ENCODE data around the gene AHSG. TPM values are rescaled to one million over a fixed set of nuclear protein-coding genes. Genes with fewer than 3 reads are reported as not detected.

The AHSG gene
- total RNA-seq, 2 experiments from 2014 or later = not detected

DNA sequence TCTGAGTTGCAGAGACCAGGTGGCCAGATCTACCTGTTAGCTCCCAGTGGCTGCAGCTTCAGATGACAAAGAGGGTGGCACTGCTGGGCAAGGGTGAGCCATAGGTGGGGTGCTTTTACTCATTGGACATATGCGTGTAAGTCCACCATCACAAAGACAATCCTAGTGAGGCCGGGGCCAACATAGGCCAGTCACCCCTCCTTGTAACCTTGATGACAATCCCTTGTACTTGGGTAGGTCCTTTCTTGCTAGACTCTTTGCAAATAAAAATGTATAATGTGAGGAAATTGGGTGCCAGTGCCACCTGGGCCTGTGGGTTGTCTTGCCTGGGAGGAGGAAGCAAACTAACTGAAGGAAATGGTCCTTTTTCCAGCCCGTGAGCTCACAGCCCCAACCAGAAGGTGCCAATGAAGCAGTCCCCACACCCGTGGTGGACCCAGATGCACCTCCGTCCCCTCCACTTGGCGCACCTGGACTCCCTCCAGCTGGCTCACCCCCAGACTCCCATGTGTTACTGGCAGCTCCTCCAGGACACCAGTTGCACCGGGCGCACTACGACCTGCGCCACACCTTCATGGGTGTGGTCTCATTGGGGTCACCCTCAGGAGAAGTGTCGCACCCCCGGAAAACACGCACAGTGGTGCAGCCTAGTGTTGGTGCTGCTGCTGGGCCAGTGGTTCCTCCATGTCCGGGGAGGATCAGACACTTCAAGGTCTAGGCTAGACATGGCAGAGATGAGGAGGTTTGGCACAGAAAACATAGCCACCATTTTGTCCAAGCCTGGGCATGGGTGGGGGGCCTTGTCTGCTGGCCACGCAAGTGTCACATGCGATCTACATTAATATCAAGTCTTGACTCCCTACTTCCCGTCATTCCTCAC, 7.6 kb downstream of the AHSG start:
- TF ChIP-seq CTCF (IDR thresholded peaks at IDR 0.05) = no peak
- Mint-ChIP-seq H3K27ac (no peak overlapping the region), H3K36me3 (ENCODE audit: low read depth) (no peaks in the 10 kb centered on the region), H3K9me3 (no peaks in the 10 kb centered on the region), H3K4me3 (no peak overlapping the region), H3K27me3 (peaks cover 35% of the 10 kb centered on the region), H3K4me1 (ENCODE audit: low read depth) (peaks cover 9% of the 10 kb centered on the region)
- Histone ChIP-seq H3K4me3 (ENCODE audit: low read length) (no peak overlapping the region), H3K9me3 (ENCODE audit: control insufficient read depth in 1 of 2, insufficient read depth in 1 of 2, low read length in 2 of 2) (peaks cover 0 to 5% of the 10 kb centered on the region in 2 experiments), H3K27me3 (ENCODE audit: control insufficient read depth in 1 of 2, insufficient read depth in 2 of 2, low read length in 2 of 2) (peaks cover 0 to 9% of the 10 kb centered on the region in 2 experiments), H3K27ac (ENCODE audit: low read depth in 1 of 2, low read length in 2 of 2) (no peak overlapping the region), H3K4me1 (ENCODE audit: insufficient read depth, low read length) (peaks cover 11% of the 10 kb centered on the region), H3K36me3 (ENCODE audit: insufficient read depth, low read length) (no peaks in the 10 kb centered on the region)
- ATAC-seq (ENCODE audit: poor library complexity) (no peak), DNase-seq (no peak)
- ChIA-PET POLR2A (no interaction called here), CTCF (no interaction called here)
- intact Hi-C loops (cut with DNase I, micrococcal nuclease) = no loop called here

DNA sequence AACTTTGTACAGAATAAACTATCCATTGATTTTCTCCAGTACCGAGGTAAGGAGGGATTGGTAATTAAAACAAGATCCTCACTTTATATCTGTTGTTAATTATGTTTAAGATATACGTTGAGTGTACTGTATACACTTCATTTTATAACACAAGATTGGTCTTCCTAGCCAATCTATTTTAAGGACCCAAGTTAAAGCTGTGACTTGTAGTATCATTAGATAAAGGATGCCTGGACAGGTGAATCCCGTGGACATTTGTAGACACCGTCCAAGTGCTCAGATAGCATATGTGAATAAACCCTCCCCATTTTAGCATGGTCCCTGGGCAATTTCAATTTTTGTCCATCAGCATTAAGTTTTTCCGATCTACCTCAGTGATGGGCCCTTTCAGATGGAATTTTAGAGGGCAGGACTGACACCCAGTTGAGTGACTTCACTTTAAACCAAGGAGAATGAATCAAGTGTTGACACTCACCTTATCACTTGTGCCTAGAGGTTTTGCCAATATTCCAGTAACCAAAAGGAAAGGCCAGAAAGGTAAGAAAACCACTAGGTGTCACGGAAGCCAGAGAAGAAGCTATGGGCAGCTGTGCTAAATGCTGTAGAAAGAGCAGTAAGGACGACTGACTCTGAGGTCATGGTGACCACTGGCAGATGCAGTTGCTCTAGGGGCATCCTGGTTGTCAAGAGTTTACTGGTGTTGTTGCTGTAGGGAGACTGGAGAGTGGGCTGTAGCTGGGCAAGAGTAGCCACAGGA, 9.2 kb downstream of the AHSG start:
- no peaks in the 10 kb centered on the region for H3K36me3 Mint-ChIP-seq (ENCODE audit: low read depth)
- ChIA-PET POLR2A (no interaction called here), CTCF (no interaction called here)
- H3K27me3 ChIP-seq (ENCODE audit: control insufficient read depth in 1 of 2, insufficient read depth in 2 of 2, low read length in 2 of 2) = peaks cover 4 to 9% of the 10 kb centered on the region in 2 experiments
- peaks cover 5% of the 10 kb centered on the region for H3K4me1 ChIP-seq (ENCODE audit: insufficient read depth, low read length)
- peaks cover 32% of the 10 kb centered on the region for H3K27me3 Mint-ChIP-seq
- H3K27ac ChIP-seq (ENCODE audit: low read depth in 1 of 2, low read length in 2 of 2) = no peak overlapping the region
- H3K4me3 Mint-ChIP-seq = no peak overlapping the region
- no peak overlapping the region for H3K27ac Mint-ChIP-seq
- H3K9me3 ChIP-seq (ENCODE audit: control insufficient read depth in 1 of 2, insufficient read depth in 1 of 2, low read length in 2 of 2) = peaks cover 0 to 5% of the 10 kb centered on the region in 2 experiments
- no peaks in the 10 kb centered on the region for H3K36me3 ChIP-seq (ENCODE audit: insufficient read depth, low read length)
- no peak overlapping the region for H3K4me3 ChIP-seq (ENCODE audit: low read length)
- DNase-seq (no peak), ATAC-seq (ENCODE audit: poor library complexity) (no peak)
- H3K4me1 Mint-ChIP-seq (ENCODE audit: low read depth) = peaks cover 3% of the 10 kb centered on the region
- intact Hi-C loops (cut with DNase I, micrococcal nuclease) = no loop called here
- no peak for TF ChIP-seq CTCF (IDR thresholded peaks at IDR 0.05)
- H3K9me3 Mint-ChIP-seq = no peaks in the 10 kb centered on the region

- intact Hi-C loops (cut with DNase I, micrococcal nuclease) = no loop called here
- Mint-ChIP-seq H3K4me3 (no peak overlapping the region), H3K27ac (no peak overlapping the region), H3K27me3 (peaks cover 27% of the 10 kb centered on the region), H3K9me3 (no peaks in the 10 kb centered on the region), H3K36me3 (ENCODE audit: low read depth) (no peaks in the 10 kb centered on the region), H3K4me1 (ENCODE audit: low read depth) (no peaks in the 10 kb centered on the region)
- ChIA-PET POLR2A (no interaction called here), CTCF (interaction anchor here (0.6 to 2.8 kb wide), 3 partner anchors 8 to 518 kb away, joined by 3 to 10 read pairs (median 7); no protein-coding TSS in a partner anchor)
- no peaks in the 10 kb centered on the region for H3K4me1 ChIP-seq (ENCODE audit: insufficient read depth, low read length)
- no peak overlapping the region for H3K4me3 ChIP-seq (ENCODE audit: low read length)
- no peak for DNase-seq
- peaks cover 4 to 9% of the 10 kb centered on the region in 2 experiments for H3K27me3 ChIP-seq (ENCODE audit: control insufficient read depth in 1 of 2, insufficient read depth in 2 of 2, low read length in 2 of 2)
- peaks cover 0 to 5% of the 10 kb centered on the region in 2 experiments for H3K9me3 ChIP-seq (ENCODE audit: control insufficient read depth in 1 of 2, insufficient read depth in 1 of 2, low read length in 2 of 2)
- no peak for TF ChIP-seq CTCF (IDR thresholded peaks at IDR 0.05)
- ATAC-seq (ENCODE audit: poor library complexity) = no peak
- no peak overlapping the region for H3K27ac ChIP-seq (ENCODE audit: low read depth in 1 of 2, low read length in 2 of 2)
- no peaks in the 10 kb centered on the region for H3K36me3 ChIP-seq (ENCODE audit: insufficient read depth, low read length)
These were observed 9.9 kb downstream of the AHSG start for GRCh38 chr3:186622651-186623310.

Data from CD4-positive, alpha-beta T cell (primary cell).